BLaER1 (cell line): Measurements from ENCODE around the gene STAT2.
A peak's percentile ranks its signal among the peaks of the same experiment; 100 is the strongest.
"Not testable (repeated sequence)": the region's sequence is repeated elsewhere in the genome, so short reads cannot be mapped to it uniquely, and the experiment has no call there.

Source experiments
- H3K27ac ChIP-seq: shearing (Covaris generic); formaldehyde crosslinking; 2 replicates; pipeline ENCODE4 v1.8.1; 2022
- H3K27me3 ChIP-seq: shearing (Covaris generic); formaldehyde crosslinking; 2 replicates; pipeline ENCODE4 v1.8.1; 2022
- H3K36me3 ChIP-seq: shearing (Covaris generic); formaldehyde crosslinking; 2 replicates; pipeline ENCODE4 v1.8.1; 2022
- H3K4me1 ChIP-seq: shearing (Covaris generic); formaldehyde crosslinking; 2 replicates; pipeline ENCODE4 v1.8.1; 2022
- H3K4me2 ChIP-seq: shearing (Covaris generic); formaldehyde crosslinking; 2 replicates; pipeline ENCODE4 v1.8.1; 2022
- H3K4me3 ChIP-seq: shearing (Covaris generic); formaldehyde crosslinking; 2 replicates; pipeline ENCODE4 v1.8.1; 2022
- H3K9ac ChIP-seq: shearing (Covaris generic); formaldehyde crosslinking; 2 replicates; pipeline ENCODE4 v1.8.1; 2022
- H3K9me3 ChIP-seq: shearing (Covaris generic); formaldehyde crosslinking; 2 replicates; pipeline ENCODE4 v1.8.1; 2022
- H4K20me1 ChIP-seq: shearing (Covaris generic); formaldehyde crosslinking; 2 replicates; pipeline ENCODE4 v1.8.1; 2022
- Cebpa-rat ChIP-seq: shearing (Covaris generic); IDR thresholded peaks from 2 replicates; pipeline ENCODE4 v1.8.1; 2022

Gene STAT2

GRCh38 chr12:56362130-56363059, 2.5 kb upstream of the STAT2 start, which contains the start of gene APOF:
Gene APOF, minus strand, starts transcription at chr12:56362857. Its CDS starts 112 bp downstream, at chr12:56362745.
- no peak for TF ChIP-seq Cebpa-rat
- no peaks in the 10 kb centered on the region for H4K20me1 ChIP-seq
- peak within 1 kb of the TSS; percentile 10 for H3K4me2 ChIP-seq
- H3K9me3 ChIP-seq = no peaks in the 10 kb centered on the region
- no peak within 1 kb of the TSS for H3K4me3 ChIP-seq
- H3K27ac ChIP-seq = no peak within 1 kb of the TSS
- no peaks in the 10 kb centered on the region for H3K36me3 ChIP-seq
- no peaks in the 10 kb centered on the region for H3K27me3 ChIP-seq
- peaks cover 47% of the 10 kb centered on the region for H3K4me1 ChIP-seq
- no peak within 1 kb of the TSS for H3K9ac ChIP-seq

- Histone ChIP-seq H3K9me3 (no peaks in the 10 kb centered on the region), H3K27ac (no peak overlapping the region), H3K27me3 (no peaks in the 10 kb centered on the region), H3K4me2 (peak overlapping the region; percentile 80), H3K9ac (no peak overlapping the region), H3K36me3 (peaks cover under 1% of the 10 kb centered on the region; the same call in 1 of the 2 replicates), H3K4me3 (no peak overlapping the region), H3K4me1 (peaks cover 43% of the 10 kb centered on the region), H4K20me1 (no peaks in the 10 kb centered on the region)
- TF ChIP-seq Cebpa-rat = no peak
These were observed 1.7 kb upstream of the STAT2 start for GRCh38 chr12:56361487-56362129.

GRCh38 chr12:56358836-56359532, 923 bp downstream of the STAT2 start:
- Histone ChIP-seq H3K4me2 (peak overlapping the region; percentile 89), H3K4me3 (peak overlapping the region; percentile 76), H3K9ac (peak overlapping the region; percentile 79), H3K36me3 (peaks cover 27% of the 10 kb centered on the region), H3K9me3 (no peaks in the 10 kb centered on the region), H4K20me1 (no peaks in the 10 kb centered on the region), H3K27me3 (no peaks in the 10 kb centered on the region), H3K4me1 (peaks cover 36% of the 10 kb centered on the region), H3K27ac (peak overlapping the region; percentile 68)
- no peak for TF ChIP-seq Cebpa-rat

GRCh38 chr12:56351325-56351724, 8.6 kb downstream of the STAT2 start:
- Histone ChIP-seq H3K27me3 (no peaks in the 10 kb centered on the region), H3K4me1 (no peaks in the 10 kb centered on the region), H3K4me3 (no peak overlapping the region), H3K36me3 (peaks cover 96% of the 10 kb centered on the region), H3K9me3 (no peaks in the 10 kb centered on the region), H3K4me2 (no peak overlapping the region), H3K9ac (no peak overlapping the region), H3K27ac (no peak overlapping the region), H4K20me1 (no peaks in the 10 kb centered on the region)
- TF ChIP-seq Cebpa-rat = no peak

- no peaks in the 10 kb centered on the region for H3K4me1 ChIP-seq
- H3K27me3 ChIP-seq = no peaks in the 10 kb centered on the region
- no peak overlapping the region for H3K4me3 ChIP-seq
- H3K4me2 ChIP-seq = no peak overlapping the region
- no peaks in the 10 kb centered on the region for H4K20me1 ChIP-seq
- H3K9me3 ChIP-seq = no peaks in the 10 kb centered on the region
- H3K36me3 ChIP-seq = peaks cover 96% of the 10 kb centered on the region
- TF ChIP-seq Cebpa-rat = no peak
- no peak overlapping the region for H3K27ac ChIP-seq
- no peak overlapping the region for H3K9ac ChIP-seq
These were observed 9.2 kb downstream of the STAT2 start for GRCh38 chr12:56350662-56351061.

- Histone ChIP-seq H3K36me3 (peaks cover 97% of the 10 kb centered on the region), H3K27me3 (no peaks in the 10 kb centered on the region), H3K9ac (no peak overlapping the region; the same call in 1 of the 2 replicates), H3K4me3 (no peak overlapping the region), H4K20me1 (no peaks in the 10 kb centered on the region), H3K4me1 (no peaks in the 10 kb centered on the region), H3K9me3 (no peaks in the 10 kb centered on the region), H3K4me2 (no peak overlapping the region), H3K27ac (no peak overlapping the region)
- no peak for TF ChIP-seq Cebpa-rat
These were observed 11.1 kb downstream of the STAT2 start for GRCh38 chr12:56348776-56349175.

GRCh38 chr12:56347255-56347654, 12.7 kb downstream of the STAT2 start:
- H3K4me3 ChIP-seq, H3K9ac ChIP-seq, H3K4me1 ChIP-seq, H4K20me1 ChIP-seq, H3K27ac ChIP-seq, H3K27me3 ChIP-seq, H3K9me3 ChIP-seq, H3K4me2 ChIP-seq: not testable (repeated sequence)
- peaks cover 98% of the 10 kb centered on the region for H3K36me3 ChIP-seq

GRCh38 chr12:56346675-56347074, 13.2 kb downstream of the STAT2 start:
- Histone ChIP-seq H3K36me3 (peaks cover 93% of the 10 kb centered on the region), H3K27me3 (no peaks in the 10 kb centered on the region), H4K20me1 (no peaks in the 10 kb centered on the region), H3K9ac (no peak overlapping the region), H3K4me3 (no peak overlapping the region), H3K4me2 (no peak overlapping the region), H3K4me1 (no peaks in the 10 kb centered on the region), H3K9me3 (no peaks in the 10 kb centered on the region), H3K27ac (no peak overlapping the region)
- TF ChIP-seq Cebpa-rat = no peak

GRCh38 chr12:56342290-56342689, 17.6 kb downstream of the STAT2 start:
- peaks cover 54% of the 10 kb centered on the region for H3K36me3 ChIP-seq

GRCh38 chr12:56341616-56342015, 18.3 kb downstream of the STAT2 start:
- no peak overlapping the region for H3K9ac ChIP-seq
- H3K4me1 ChIP-seq = peaks cover 10% of the 10 kb centered on the region; the same call in 1 of the 2 replicates
- H3K9me3 ChIP-seq = no peaks in the 10 kb centered on the region
- no peak for TF ChIP-seq Cebpa-rat
- H3K4me3 ChIP-seq = no peak overlapping the region
- no peaks in the 10 kb centered on the region for H3K27me3 ChIP-seq
- H3K4me2 ChIP-seq = no peak overlapping the region
- H4K20me1 ChIP-seq = no peaks in the 10 kb centered on the region
- H3K27ac ChIP-seq = no peak overlapping the region
- H3K36me3 ChIP-seq = peaks cover 47% of the 10 kb centered on the region

More at GRCh38 chr12:56342290-56342689, 17.6 kb downstream of the STAT2 start:
- not testable (repeated sequence) for H3K9me3 ChIP-seq, H3K9ac ChIP-seq, H3K27me3 ChIP-seq, H4K20me1 ChIP-seq, H3K27ac ChIP-seq, H3K4me2 ChIP-seq, H3K4me3 ChIP-seq, H3K4me1 ChIP-seq
